Measurements from ENCODE around the gene SOBP.

- TF ChIP-seq EZH2phosphoT487 (IDR thresholded peaks at IDR 0.05; ENCODE audit: unreplicated experiment), result no peak
- no peak for TF ChIP-seq CTCF (conservative IDR thresholded peaks at IDR 0.05; ENCODE audit: low read depth in 2 of 2)
- TF ChIP-seq EZH2 (IDR thresholded peaks at IDR 0.05; ENCODE audit: low read depth, unreplicated experiment), result no peak
- no peak for TF ChIP-seq REST (IDR thresholded peaks at IDR 0.05; ENCODE audit: unreplicated experiment)
- no peak for TF ChIP-seq NANOG (IDR thresholded peaks at IDR 0.05; ENCODE audit: borderline replicate concordance)
- no peak for TF ChIP-seq CREB1 (CRISPR knock-in tag; IDR thresholded peaks at IDR 0.05; ENCODE audit: low read depth)
- no peak for TF ChIP-seq POLR2AphosphoS5 (IDR thresholded peaks at IDR 0.05; ENCODE audit: low read depth)
These were observed 148.6 kb downstream of the SOBP start for GRCh38 chr6:107638493-107638892.
